GM19043 (cell line): ENCODE data around the gene ACCSL.

Source experiments
- ATAC-seq: cut with Tn5 transposase; IDR thresholded peaks from one replicate; pipeline ENCODE4 v1.9.1; 2021; ENCODE audit warnings: low read depth; ENCODE audit not compliant: unreplicated experiment

Gene ACCSL

DNA sequence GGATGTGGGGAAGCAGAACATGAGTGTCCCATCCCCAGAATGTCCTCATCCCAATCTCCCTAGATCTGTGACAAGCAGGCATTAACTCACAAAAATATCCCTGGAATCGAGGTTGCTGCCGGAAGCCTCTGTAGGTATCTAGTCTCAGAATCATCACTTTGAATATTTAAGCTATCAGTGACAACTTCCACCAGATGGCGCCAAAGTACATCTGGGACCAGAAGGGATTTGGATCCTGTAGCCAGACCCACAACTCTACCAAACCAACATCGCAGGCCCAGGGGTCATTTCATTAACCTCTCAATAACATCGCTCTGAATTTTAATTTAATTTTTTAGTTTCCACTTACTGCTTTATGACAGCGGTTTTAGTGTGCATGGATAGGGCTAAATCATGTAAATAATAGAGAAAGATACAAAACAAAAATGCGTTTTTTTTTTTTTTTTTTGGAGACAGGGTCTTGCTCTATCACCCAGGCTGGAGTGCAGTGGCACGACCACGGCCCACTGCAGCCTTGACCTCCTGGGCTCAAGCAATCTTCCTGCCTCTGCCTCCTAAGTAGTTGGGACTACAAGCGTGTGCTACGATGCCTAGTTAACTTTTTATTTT lies 46.6 kb downstream of the ACCSL start:
- no peak for ATAC-seq

DNA sequence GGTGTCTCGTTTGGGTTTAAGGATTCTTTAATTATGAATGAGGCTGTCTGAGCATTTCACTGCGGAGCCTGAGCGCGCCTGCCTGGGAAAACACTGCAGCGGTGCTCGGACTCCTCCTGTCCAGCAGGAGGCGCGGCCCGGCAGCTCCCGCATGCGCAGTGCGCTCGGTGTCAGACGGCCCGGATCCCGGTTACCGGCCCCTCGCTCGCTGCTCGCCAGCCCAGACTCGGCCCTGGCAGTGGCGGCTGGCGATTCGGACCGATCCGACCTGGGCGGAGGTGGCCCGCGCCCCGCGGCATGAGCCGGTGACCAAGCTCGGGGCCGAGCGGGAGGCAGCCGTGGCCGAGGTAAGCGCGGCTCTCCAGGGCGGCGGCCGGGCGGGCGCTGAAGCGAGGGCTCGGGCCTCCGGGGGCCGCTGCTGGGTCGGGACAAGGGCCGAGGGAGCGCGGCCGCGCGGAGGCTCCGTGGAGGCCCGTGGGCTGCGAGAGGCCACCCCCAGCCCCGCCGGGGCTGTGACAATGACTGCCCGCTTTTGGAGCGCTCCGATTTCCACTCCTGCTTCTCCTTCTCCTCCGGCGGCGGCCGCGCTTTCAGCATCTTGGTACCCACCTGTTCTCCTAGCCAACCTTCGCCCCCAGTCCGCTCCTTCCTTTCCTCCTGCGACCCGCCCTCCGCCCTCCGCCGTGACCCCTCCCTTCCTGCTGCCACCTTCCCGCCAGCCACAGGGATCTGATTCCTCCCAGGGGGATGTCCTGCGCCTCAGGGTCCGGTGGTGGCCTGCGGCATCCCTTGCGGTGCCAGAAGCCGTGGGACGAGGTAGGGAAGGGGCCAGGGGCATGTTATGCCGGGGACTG lies 48.0 kb downstream of the ACCSL start, which contains the start of gene EXT2:
Gene EXT2, plus strand, starts transcription at position 173 of the 854 bp plus-strand sequence. CDS start 12,035 bp downstream, outside the sequence.
- ATAC-seq: peak; percentile 94

DNA sequence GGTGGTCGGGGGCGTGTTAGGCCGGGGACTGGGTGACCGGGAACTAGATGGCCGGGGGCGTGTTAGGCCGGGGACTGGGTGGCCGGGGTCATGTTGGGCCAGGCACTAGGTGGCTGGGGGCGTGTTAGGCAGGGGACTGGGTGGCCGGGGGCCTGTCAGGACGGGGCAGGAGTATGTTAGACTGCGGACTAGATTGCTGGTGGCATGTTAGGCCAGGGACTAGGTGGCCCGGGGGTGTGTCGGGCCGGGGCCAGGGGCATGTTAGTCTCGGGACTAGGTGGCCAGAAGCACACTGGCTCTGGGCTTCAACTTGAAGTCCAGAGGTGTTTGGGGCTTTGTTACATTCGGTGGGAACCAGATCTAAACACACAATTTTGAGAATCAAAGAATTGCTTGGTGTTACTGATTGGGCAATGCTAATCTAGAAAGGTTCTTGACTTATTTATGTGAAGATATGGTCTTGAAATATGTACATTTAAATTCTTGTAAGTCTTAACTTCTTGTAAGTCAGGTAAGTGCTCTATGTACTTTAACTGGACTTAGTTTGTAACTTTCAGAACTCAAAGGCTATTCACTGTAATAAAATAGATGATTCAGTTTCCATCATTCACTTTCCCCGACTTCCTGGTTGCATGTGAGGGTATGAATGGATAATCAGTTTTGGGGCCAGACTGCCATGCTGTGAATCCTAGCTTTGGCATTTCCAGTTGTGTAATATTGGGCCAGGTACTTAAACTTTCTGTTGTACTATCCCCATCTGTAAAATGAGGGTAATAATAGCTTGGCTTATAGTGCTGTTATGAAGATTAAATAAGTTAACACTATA lies 48.8 kb downstream of the ACCSL start:
- ATAC-seq: no peak

- no peak for ATAC-seq
These were observed 50.0 kb downstream of the ACCSL start for GRCh38 chr11:44097821-44098220.

DNA sequence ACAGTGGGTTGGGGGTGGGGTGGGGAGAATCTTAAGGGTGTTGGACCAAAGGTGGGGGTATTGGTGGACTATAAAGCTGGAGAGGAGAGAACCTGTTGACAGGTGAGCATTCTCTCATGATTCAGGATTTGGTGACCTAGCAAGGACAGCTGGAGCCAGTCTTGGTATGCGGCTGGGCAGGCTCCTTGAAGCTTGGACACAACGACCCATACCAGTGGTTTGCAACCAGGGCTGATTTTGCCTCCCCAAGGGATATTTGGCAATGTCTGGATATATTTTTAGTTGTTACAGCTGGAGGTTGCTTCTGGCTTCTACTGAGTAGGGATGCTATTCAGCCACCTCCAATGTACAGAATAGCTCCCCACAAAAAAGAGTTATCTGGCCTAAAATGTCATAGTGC lies 53.3 kb downstream of the ACCSL start:
- ATAC-seq: no peak

DNA sequence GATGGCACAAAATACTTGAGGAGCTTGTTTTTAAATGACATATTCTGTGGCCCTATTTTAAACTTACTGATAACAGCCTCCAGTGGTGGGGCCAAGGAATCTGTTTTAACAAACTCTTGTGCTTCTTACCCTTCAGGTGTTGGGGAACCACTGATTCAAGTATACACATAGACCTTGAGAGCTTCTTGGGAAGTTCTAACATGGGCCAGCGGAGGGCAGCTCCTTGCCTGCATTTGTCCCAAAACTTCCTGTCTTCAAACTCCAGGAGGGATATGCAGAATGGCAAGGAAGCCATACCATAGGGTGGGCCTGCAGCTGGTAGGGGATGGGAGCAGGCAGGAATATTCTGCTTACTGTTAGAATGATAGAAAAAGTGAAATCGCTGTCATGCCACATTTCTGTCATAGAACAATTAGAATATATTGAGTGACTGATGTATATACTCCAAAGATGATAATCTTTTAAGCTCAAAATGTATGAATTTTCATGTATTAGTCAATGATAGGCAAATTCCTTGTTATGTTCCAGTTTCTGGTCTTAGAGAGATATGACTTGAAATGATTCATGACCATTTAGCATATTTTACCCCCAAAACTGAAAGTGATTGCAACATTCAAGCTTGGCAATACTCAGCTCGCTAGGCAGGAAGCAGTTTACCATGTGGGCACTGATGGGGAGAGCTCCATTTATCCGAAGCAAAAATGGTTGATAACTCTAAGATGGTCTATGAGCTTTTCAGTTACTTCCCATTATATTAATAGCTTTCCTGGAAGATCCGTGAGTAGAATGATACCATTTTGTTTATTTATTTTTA lies 56.9 kb downstream of the ACCSL start:
- no peak for ATAC-seq

- ATAC-seq: no peak
These were observed 60.5 kb downstream of the ACCSL start for GRCh38 chr11:44108260-44108659.
